HL-60/S4 treated with retinoic acid at 250 ng/mL for 4 days and 3 days (cell line): ENCODE data around the gene RPS8.
"Not testable (repeated sequence)": the region's sequence is repeated elsewhere in the genome, so short reads cannot be mapped to it uniquely, and the experiment has no call there.

Source experiments
- in situ Hi-C: fragments of 300-500 bp; cut with MboI; formaldehyde crosslinking; loops from 2 replicates; pipeline ENCODE4 v1.7.0; 2022; ENCODE audit warnings: low sequenced_read_pairs

Gene RPS8

DNA sequence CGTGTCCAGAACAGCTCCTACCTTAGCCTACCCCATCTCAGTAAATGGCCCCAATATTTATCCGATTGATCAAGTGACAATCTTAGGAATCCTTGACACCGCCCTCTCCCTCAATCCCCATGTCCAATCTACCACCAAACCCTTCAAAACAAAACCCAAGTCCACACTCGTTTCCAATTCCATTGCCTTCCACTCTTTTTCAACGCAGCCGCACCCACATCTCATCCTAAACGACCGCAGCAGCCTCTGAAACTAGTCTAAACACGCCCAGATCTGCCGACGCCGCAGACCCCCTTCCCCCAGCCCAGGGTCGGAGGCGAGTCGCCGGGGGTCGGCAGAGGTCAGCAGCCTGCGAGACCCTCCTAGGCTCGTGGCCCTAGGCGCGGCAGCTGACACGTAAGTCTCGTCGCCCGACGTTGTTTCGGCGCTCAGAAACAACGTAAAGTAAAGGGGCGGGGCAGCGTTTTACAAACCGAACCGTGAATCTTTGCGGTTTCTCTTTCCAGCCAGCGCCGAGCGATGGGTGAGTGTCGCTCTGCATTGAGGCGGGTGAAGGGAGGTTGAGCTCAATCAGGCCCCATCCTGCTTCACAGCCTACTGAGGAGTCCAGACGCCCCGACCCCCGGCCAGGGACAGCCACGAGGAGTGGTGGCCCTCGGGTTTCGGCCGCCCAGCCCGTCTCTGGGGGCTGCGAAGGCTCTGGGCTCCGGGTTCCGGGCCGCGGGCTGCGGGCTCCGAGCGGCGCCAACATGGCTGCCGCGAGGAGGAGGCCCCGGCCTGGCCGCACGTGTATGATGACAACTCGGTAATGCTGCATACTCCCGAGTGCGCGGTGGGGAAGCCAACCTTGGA lies at the start of gene RPS8:
Gene RPS8, plus strand, starts transcription at position 463 of the 852 bp plus-strand sequence. Its CDS starts 57 bp downstream, at position 520.
- in situ Hi-C loops, result no loop called here

DNA sequence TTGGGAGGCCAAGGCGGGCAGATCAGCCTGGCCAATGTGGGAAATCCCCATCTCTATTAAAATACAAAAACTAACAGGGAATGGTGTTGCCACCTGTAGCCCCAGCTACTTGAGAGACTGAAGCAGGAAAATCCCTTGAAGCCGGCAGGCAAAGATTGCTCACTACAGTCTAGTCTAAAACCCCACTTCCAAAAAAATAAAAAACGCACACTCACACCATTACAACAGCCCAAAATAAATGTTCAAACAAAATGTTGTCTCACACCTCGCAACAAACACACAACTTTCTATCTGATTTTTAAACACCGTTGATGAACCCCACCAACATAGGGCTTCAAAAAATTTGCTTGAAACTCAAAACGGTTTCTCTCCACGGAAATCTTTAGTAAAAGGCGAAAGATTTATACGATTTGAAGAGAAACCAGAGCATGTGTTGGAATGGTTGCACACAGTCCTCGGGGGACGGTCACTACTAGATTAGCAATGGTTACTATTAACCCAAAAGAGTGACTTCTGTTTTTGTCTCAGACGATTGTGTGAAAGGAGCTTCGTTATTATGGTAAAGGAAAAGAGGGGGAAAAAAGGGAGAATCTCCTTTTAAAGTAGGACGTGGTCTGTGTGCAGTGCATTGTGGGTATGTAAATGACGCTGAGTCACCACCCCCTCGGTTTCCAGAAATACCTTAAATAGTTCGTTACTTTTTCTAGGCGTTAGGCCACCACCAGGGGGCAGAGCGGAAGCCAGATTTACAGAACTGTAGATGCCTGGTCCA lies 44.4 kb upstream of the RPS8 start, which contains the start of gene RNU5D-1:
Gene RNU5D-1, minus strand, starts transcription at position 430 of the 772 bp plus-strand sequence.
- in situ Hi-C loops, result loop anchor here (5.0 kb wide), 1 partner anchor 41 kb away; no protein-coding TSS in a partner anchor

DNA sequence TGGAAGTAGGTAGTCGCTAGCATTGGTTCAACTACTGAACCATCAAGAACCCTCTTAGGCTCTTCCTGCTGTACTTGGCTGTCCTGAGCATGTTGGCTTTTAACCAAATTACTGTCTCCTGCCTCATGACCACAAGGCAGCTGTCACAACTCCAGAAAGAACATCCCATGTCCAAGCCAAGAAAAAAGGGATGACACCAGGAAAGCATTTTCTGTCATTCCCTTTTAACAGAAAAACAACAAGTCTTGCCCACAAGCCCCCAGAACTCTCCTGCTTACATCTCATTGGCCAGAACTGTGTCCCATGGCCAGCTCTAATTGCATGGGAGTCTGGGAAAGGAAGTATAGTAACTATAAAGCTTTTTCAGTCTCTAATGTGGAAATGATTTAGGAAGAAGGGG lies 42.0 kb upstream of the RPS8 start:
- in situ Hi-C loops, result loop anchor here (5.0 kb wide), 1 partner anchor 39 kb away; no protein-coding TSS in a partner anchor

DNA sequence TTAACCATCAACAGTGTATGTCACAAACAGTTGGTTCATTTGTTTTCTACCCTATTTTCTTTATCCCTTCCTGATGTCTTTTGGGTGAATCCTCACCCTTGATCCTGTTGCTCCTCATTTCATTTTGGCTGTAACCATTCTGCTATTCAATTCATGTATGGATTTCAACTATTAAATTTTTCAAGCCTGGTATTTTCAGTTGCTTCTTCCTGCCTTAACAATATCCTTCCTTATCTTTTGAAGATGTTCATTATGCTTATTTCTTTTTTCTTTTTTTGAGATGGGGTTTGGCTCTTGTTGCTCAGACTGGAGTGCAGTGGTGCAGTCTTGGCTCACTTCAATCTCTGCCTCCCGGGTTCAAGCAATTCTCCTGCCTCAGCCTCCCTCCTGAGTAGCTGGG lies 41.6 kb upstream of the RPS8 start:
- in situ Hi-C loops, result loop anchor here (5.0 kb wide), 1 partner anchor 39 kb away; no protein-coding TSS in a partner anchor

DNA sequence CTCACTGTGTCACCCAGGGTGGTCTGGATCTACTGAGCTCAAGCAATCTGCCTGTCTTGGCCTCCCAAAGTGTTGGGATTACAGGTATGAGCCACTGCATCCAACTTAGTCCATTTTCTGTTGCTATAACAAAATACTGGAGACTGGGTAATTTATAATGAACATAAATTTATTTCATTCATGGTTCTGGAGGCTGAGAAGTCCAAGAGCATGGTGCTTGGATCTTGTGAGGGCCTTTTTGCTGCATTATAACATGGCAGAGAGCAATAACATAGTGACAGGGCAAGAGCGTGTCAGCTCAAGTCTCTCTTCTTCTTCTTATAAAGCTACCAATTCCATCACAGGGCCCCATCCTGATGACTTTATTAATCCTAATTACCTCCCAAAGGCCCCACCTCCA lies 39.3 kb upstream of the RPS8 start:
- in situ Hi-C loops, result no loop called here

DNA sequence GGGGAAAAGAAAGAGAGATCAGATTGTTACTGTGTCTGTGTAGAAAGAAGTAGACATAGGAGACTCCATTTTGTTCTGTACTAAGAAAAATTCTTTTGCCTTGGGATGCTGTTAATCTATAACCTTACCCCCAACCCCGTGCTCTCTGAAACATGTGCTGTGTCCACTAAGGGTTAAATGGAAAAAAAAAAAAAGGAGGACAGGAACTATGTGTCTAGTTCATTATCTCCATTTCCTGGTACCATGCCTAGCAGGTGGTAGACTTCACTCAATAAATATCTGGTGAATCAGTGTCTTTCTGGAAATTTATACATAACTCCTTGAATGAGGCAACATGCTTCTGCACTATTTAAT lies 36.4 kb upstream of the RPS8 start:
- in situ Hi-C loops, result not testable (repeated sequence)

DNA sequence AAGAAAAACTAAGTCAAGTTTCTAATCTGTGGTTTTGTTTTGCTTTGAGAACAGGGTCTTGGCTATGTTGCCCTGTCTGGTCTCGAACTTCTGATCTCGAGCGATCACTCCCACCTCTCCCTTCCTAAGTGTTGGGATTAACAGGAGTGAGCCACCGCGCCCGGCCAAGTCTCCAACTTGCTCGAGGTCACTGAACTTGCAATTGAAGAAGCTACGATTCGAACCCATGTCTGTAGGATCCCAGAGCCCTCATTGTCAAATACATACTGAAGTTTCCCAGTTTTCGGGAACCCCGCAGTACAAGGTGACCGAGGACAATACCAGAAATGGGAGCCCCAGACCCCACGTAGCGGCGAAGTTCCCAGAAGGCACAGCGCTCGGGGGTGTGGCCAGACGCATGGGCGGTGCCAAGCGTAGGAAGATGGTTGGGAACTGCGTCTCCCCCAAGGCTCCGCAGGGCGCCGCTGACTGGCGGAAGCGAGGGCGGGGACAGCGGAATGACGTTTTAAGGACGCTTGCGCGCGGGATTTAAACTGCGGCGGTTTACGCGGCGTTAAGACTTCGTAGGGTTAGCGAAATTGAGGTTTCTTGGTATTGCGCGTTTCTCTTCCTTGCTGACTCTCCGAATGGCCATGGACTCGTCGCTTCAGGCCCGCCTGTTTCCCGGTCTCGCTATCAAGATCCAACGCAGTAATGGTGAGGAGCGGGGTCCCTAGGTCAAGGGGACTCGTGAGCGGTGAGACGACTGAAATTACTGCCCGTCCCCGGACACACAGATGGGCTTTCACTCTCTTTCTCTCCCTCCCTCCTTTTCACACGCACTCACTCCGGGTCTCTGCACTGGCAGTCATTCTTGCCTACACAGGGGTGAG lies 35.8 kb upstream of the RPS8 start, which contains the start of gene KIF2C:
Gene KIF2C, plus strand, starts transcription at position 531 of the 872 bp plus-strand sequence. Its CDS starts 96 bp downstream, at position 627.
- in situ Hi-C loops, result no loop called here

DNA sequence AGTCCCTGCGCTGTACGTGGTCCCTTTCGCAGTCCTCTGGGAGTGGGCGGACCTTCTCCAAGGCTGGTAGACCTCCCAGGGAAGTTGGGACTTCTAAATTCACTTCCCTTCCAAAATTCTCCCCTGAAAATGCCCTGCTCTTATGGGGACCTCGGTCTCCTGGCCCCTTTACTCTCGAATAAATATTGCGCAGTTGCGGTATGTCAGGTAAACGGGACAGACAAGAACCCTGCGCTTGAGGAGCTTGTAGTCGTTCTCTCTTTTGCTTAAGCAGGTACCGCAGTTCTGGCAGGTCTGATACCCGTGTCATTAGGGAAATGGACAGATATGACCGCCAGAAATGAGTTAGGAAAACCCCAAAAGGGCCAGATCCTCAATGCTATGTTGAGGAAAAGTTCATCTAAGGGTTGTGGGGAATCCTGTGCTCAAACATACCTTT lies 35.1 kb upstream of the RPS8 start:
- in situ Hi-C loops, result no loop called here

DNA sequence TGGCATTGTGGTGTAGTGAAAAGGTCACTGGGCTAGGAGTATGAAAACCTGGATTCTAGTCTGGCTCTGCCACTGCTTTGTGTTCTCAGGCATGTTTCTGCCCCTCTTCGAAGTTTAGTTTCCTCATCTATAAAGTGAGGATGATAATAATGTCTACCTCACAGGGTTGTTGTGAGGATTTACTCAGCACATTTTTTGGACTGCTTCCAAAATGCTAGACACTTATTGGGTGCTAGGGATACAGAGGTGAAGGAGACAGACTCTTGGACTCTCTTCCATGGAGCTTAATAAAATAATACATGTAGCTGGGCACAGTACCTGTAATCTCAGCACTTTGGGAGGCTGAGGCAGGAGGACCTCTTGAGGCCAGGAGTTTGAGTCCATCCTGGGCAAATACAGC lies 32.1 kb upstream of the RPS8 start:
- in situ Hi-C loops, result no loop called here

DNA sequence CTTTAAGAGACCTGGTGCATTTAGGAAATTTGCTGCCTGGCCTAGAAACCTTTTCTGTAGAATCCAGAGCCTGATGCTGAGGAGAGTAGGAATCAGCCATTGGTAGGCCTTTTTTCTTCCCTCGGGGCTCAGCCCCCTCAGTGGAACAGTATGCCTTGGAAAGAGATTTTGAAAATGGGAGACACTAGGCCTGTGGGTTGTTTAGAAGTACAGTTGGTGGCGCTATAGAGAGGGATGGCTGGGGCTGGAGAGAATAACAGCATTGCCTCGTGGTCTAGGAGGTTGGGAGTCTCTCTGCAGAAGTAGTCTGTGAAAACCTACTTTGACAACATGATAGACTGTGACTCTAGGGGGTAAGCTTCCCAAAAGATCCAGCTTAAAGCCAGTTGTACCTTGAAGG lies 27.5 kb upstream of the RPS8 start:
- in situ Hi-C loops, result no loop called here

DNA sequence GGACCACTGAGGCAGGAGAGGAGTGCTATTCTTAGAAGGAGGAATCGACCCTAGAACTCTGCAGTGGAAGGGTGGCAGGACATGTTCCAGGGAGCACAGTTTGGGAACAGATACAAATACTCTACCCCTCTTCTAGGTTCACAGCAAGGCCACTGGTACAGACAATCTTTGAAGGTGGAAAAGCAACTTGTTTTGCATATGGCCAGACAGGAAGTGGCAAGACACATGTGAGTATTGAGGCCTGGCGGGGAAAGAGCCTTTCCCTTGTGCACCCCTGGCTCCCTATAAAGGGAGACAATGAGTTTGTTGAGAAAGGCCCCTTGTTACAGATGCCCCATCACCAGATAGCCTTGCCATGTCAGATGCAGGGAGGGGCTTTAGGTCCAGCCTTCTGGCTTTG lies 17.9 kb upstream of the RPS8 start:
- in situ Hi-C loops, result no loop called here

DNA sequence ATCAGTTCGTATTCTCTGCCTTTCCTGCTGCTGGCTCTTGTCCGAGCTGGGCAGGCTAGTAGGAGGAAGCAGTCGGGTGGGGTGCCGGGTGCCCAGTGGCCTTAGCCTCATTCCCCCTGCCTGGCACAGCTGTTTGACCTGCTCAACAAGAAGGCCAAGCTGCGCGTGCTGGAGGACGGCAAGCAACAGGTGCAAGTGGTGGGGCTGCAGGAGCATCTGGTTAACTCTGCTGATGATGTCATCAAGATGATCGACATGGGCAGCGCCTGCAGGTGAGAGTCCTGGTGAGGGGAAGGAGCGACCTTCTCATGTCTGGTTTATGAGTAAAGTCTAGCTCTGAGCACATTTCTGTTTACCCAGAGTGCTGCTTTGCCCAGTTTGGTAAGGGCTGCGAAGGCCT lies 16.3 kb upstream of the RPS8 start:
- in situ Hi-C loops, result no loop called here

DNA sequence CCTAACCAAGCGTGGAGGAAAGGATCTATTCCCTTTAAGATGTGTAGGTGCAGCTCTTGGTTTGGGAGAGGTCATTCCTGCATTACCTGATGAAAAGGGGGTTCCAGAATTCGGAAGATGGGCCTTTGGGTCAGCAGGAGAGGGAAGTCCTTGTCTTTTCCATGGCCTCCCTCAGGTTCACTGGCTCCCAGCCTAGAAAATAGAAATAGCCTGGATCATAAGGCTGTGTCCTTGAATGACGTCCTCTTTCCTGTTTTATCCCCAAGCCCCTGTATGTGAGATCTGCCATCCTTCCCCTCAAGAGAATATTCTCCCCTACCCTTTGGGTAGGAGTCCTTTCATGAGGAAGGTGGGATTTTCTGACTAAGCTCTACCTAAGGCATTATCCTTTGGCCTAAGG lies 14.5 kb upstream of the RPS8 start:
- in situ Hi-C loops, result no loop called here

DNA sequence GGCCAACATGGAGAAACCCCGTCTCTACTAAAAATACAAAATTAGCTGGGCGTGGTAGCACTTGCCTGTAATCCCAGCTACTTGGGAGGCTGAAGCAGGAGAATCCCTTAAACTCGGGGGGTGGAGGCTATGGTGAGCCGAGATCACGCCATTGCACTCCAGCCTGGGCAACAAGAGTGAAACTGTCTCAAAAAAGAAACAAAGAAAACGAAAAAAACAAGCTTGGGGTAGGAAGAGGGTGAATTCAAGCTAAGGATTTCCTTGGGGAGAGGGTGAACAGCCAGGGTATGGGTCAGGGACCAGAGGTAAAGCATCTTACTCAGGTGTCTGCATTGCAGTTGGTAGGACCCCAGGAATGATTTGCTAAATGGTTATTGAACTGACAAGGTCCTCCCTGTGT lies 8.9 kb upstream of the RPS8 start:
- in situ Hi-C loops, result not testable (repeated sequence)

DNA sequence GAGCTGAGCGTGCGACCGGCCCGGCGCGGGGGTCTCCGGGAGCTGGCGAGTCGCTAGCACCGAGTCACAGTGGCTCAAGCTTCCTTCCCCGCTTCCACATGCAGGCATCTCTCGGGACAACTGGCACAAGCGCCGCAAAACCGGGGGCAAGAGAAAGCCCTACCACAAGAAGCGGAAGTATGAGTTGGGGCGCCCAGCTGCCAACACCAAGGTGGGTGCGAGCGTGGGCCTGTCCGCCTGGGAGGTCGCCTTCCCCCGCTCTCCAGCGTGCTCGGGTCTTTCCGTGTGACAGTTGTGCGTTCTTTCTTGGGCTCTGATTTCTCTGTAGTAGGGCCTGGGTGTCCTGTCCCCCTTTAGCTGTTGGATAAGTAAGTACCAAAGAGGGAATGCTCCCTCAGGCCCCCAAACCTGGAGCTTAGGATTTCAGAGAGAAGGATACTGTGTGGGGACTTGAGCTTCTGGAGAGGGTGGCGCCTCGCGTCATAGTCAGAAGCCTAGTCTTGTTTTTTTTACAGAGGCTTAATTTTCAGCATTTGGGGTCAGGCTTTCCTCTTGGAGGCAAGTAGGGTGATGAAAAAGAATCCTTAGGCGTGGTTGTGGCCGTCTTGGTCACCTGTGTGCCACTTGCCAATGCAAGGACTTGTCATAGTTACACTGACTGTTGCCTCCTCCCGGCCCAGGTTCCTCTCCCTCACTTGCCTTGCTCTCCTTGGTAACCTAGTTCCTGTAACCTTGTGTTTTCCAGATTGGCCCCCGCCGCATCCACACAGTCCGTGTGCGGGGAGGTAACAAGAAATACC lies 790 bp downstream of the RPS8 start:
- in situ Hi-C loops, result no loop called here

DNA sequence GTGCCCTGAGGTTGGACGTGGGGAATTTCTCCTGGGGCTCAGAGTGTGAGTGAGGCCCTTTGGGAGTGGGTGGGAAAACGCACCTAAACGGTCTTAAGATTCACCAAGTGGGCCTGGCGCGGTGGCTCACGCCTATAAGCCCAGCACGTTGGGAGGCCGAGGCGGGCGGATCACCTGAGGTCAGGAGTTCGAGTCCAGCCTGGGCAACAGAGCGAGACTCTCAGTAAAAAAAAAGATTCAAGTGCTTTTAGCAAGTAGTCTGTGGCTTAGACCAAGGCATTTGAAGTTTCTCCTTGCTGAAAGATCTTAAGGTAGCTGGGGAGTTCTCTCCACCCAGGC lies 1.4 kb downstream of the RPS8 start:
- in situ Hi-C loops, result no loop called here

DNA sequence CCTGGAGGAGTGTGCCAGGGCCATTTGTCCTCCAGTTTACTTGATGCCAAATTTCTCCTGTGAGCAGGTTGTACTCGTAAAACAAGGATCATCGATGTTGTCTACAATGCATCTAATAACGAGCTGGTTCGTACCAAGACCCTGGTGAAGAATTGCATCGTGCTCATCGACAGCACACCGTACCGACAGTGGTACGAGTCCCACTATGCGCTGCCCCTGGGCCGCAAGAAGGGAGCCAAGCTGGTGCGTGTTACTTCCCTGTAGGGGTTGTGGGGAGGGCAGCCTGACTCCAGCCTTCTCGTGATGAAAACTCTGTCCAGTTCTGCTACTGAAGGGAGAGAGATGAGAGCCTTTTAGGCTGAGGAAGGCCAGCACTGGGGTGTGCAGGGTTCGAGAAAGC lies 2.2 kb downstream of the RPS8 start:
- in situ Hi-C loops, result no loop called here

DNA sequence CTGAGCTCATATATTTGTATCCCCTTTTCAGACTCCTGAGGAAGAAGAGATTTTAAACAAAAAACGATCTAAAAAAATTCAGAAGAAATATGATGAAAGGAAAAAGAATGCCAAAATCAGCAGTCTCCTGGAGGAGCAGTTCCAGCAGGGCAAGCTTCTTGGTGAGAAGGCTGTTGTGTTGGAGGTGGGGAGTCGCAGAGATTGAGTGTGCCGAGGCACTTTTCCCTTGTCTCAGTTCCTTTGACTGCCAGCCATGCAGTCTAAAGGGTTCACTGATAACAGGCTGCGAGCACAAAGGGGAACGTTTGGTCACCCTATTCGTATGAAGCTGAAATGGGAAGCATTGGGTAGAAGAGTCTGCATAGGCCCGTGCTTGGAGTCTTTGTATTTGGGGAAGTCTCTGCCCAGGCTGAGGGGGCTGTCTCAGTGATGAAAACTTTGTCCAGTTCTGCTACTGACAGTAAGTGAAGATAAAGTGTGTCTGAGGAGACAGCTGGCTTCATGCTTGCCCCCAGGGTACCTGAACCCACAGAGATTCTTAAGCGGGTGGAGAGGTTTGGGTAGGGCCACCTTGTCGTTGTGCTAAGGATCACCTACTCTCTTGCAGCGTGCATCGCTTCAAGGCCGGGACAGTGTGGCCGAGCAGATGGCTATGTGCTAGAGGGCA lies 2.8 kb downstream of the RPS8 start:
- in situ Hi-C loops, result no loop called here

DNA sequence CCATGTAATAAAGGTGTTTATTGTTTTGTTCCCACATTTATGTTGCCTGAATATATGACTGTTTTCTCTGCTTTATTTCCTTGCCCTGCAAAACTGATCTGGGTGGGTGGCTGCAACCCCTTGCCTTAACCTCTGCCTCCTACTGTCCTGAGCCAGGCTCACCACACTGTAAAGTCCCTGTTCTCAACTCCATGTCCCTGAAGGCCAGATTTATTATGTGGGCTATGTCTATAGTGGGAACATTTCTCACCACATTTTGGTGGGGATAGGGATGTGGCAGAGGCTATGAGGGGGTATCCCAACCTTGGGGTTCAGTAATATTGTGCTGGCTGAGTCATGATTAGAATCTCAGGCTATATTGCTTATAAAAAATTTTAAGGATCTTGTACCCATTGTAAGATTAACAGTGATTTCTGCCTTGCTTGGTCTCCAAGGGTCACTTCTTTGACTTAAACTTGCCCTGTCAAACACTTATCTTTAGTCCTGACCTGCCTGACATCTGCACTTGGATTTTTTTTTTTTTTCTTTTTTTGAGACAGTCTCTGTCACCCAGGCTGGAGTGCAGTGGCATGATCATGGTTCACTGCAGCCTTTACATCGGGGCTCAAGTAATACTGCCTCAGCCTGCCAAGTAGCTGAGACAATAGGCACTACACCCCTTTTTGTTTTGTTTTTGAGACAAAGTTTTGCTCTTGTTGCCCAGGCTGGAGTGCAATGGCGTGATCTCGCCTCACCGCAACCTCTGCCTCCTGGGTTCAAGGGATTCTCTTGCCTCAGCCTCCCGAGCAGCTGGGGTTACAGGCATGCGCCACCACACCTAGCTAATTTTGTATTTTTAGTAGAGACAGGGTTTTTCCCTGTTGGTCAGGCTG lies 3.6 kb downstream of the RPS8 start:
- in situ Hi-C loops, result no loop called here
